ENCODE results near the gene SHROOM1.
"Not testable (repeated sequence)": the region's sequence is repeated elsewhere in the genome, so short reads cannot be mapped to it uniquely, and the experiment has no call there.

The SHROOM1 gene

GRCh38 chr5:132808448-132808847, 22.0 kb downstream of the SHROOM1 start:
- Histone ChIP-seq H3K9me3 (ENCODE audit: control insufficient read depth in 1 of 2, low read length in 2 of 2) (no peaks in the 10 kb centered on the region), H3K9ac (ENCODE audit: low read depth in 1 of 2, low read length in 2 of 2) (no peak overlapping the region), H3K4me3 (ENCODE audit: low read depth in 1 of 2, low read length in 2 of 2) (no peak overlapping the region), H3K4me1 (ENCODE audit: control insufficient read depth in 1 of 2, insufficient read depth in 2 of 2, low read length in 2 of 2) (peaks cover 13 to 26% of the 10 kb centered on the region in 2 donors), H3K36me3 (ENCODE audit: control insufficient read depth in 1 of 2, insufficient read depth in 2 of 2, low read length in 2 of 2) (no peaks in the 10 kb centered on the region), H3K27ac (ENCODE audit: low read depth, low read length) (no peak overlapping the region), H3K27me3 (ENCODE audit: control insufficient read depth in 1 of 2, insufficient read depth in 2 of 2, low read length in 2 of 2) (peaks cover 5 to 8% of the 10 kb centered on the region in 2 donors)

- Histone ChIP-seq H3K9ac (ENCODE audit: low read depth in 1 of 2, low read length in 2 of 2) (peak overlapping the region; percentile 35 to 51), H3K27me3 (ENCODE audit: control insufficient read depth in 1 of 2, insufficient read depth in 2 of 2, low read length in 2 of 2) (peaks cover 0 to 8% of the 10 kb centered on the region in 2 donors), H3K36me3 (ENCODE audit: control insufficient read depth in 1 of 2, insufficient read depth in 2 of 2, low read length in 2 of 2) (no peaks in the 10 kb centered on the region), H3K9me3 (ENCODE audit: control insufficient read depth in 1 of 2, low read length in 2 of 2) (no peaks in the 10 kb centered on the region), H3K27ac (ENCODE audit: low read depth, low read length) (peak overlapping the region; percentile 43), H3K4me1 (ENCODE audit: control insufficient read depth in 1 of 2, insufficient read depth in 2 of 2, low read length in 2 of 2) (peaks cover 13 to 19% of the 10 kb centered on the region in 2 donors), H3K4me3 (ENCODE audit: low read depth in 1 of 2, low read length in 2 of 2) (peak overlapping the region; percentile 38 to 50)
These were observed 23.1 kb downstream of the SHROOM1 start for GRCh38 chr5:132807163-132807838.

- Histone ChIP-seq H3K4me3 (ENCODE audit: low read depth in 1 of 2, low read length in 2 of 2) (peak overlapping the region; percentile 38 to 50), H3K9ac (ENCODE audit: low read depth in 1 of 2, low read length in 2 of 2) (peak overlapping the region; percentile 35 to 51), H3K4me1 (ENCODE audit: control insufficient read depth in 1 of 2, insufficient read depth in 2 of 2, low read length in 2 of 2) (peaks cover 13 to 17% of the 10 kb centered on the region in 2 donors), H3K27ac (ENCODE audit: low read depth, low read length) (peak overlapping the region; percentile 43)
- not testable (repeated sequence) for H3K27me3 ChIP-seq (ENCODE audit: control insufficient read depth in 1 of 2, insufficient read depth in 2 of 2, low read length in 2 of 2); H3K36me3 ChIP-seq (ENCODE audit: control insufficient read depth in 1 of 2, insufficient read depth in 2 of 2, low read length in 2 of 2); H3K9me3 ChIP-seq (ENCODE audit: control insufficient read depth in 1 of 2, low read length in 2 of 2)
These were observed 23.7 kb downstream of the SHROOM1 start for GRCh38 chr5:132806804-132807162.

GRCh38 chr5:132805872-132806271, 24.6 kb downstream of the SHROOM1 start:
- H3K9me3 ChIP-seq (ENCODE audit: control insufficient read depth in 1 of 2, low read length in 2 of 2); H3K27me3 ChIP-seq (ENCODE audit: control insufficient read depth in 1 of 2, insufficient read depth in 2 of 2, low read length in 2 of 2); H3K36me3 ChIP-seq (ENCODE audit: control insufficient read depth in 1 of 2, insufficient read depth in 2 of 2, low read length in 2 of 2); H3K4me3 ChIP-seq (ENCODE audit: low read depth in 1 of 2, low read length in 2 of 2); H3K27ac ChIP-seq (ENCODE audit: low read depth, low read length); H3K9ac ChIP-seq (ENCODE audit: low read depth in 1 of 2, low read length in 2 of 2): not testable (repeated sequence)
- peaks cover 13 to 17% of the 10 kb centered on the region in 2 donors for H3K4me1 ChIP-seq (ENCODE audit: control insufficient read depth in 1 of 2, insufficient read depth in 2 of 2, low read length in 2 of 2)

GRCh38 chr5:132804219-132804618, 26.2 kb downstream of the SHROOM1 start:
- H3K4me1 ChIP-seq (ENCODE audit: control insufficient read depth in 1 of 2, insufficient read depth in 2 of 2, low read length in 2 of 2): peaks cover 13% of the 10 kb centered on the region in 2 donors
- not testable (repeated sequence) for H3K27ac ChIP-seq (ENCODE audit: low read depth, low read length); H3K27me3 ChIP-seq (ENCODE audit: control insufficient read depth in 1 of 2, insufficient read depth in 2 of 2, low read length in 2 of 2)

GRCh38 chr5:132802685-132803066, 27.8 kb downstream of the SHROOM1 start:
- not testable (repeated sequence) for H3K9ac ChIP-seq (ENCODE audit: low read depth in 1 of 2, low read length in 2 of 2); H3K27ac ChIP-seq (ENCODE audit: low read depth, low read length); H3K27me3 ChIP-seq (ENCODE audit: control insufficient read depth in 1 of 2, insufficient read depth in 2 of 2, low read length in 2 of 2); H3K4me1 ChIP-seq (ENCODE audit: control insufficient read depth in 1 of 2, insufficient read depth in 2 of 2, low read length in 2 of 2); H3K36me3 ChIP-seq (ENCODE audit: control insufficient read depth in 1 of 2, insufficient read depth in 2 of 2, low read length in 2 of 2); H3K4me3 ChIP-seq (ENCODE audit: low read depth in 1 of 2, low read length in 2 of 2); H3K9me3 ChIP-seq (ENCODE audit: control insufficient read depth in 1 of 2, low read length in 2 of 2)

More at GRCh38 chr5:132804219-132804618, 26.2 kb downstream of the SHROOM1 start:
- H3K36me3 ChIP-seq (ENCODE audit: control insufficient read depth in 1 of 2, insufficient read depth in 2 of 2, low read length in 2 of 2); H3K9me3 ChIP-seq (ENCODE audit: control insufficient read depth in 1 of 2, low read length in 2 of 2); H3K4me3 ChIP-seq (ENCODE audit: low read depth in 1 of 2, low read length in 2 of 2); H3K9ac ChIP-seq (ENCODE audit: low read depth in 1 of 2, low read length in 2 of 2): not testable (repeated sequence)

DNA sequence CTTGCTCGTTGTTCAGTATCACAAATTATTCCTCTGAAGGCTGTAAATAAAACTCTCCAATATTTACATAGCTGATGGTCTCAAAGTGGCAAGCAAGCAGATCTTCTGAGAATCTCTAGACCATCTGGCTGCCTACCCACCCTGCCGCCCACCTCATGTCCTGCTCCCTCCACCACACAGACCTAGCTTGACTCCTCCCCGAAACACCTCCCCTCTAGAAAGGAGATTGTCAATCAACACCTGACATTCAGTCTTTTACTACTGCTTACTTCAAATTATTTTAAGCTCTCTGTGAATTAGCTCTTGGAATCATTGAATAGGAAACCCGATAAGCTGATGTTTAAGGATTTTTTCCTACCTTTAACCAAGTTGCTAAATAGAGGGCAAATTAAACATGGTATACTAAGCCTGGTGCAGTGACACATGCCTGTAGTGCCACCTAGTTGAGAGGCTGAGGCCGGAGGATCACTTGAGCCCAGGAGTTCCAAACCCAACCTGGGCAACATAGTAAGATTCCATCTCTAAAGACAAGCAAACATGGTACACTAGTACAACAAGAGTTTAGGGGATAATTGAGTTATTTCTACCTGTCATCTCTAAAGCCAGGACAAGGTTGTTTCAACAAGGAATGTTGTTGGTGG, 28.3 kb downstream of the SHROOM1 start:
- H3K36me3 ChIP-seq (ENCODE audit: control insufficient read depth in 1 of 2, insufficient read depth in 2 of 2, low read length in 2 of 2): no peaks in the 10 kb centered on the region
- no peaks in the 10 kb centered on the region for H3K27me3 ChIP-seq (ENCODE audit: control insufficient read depth in 1 of 2, insufficient read depth in 2 of 2, low read length in 2 of 2)
- H3K4me3 ChIP-seq (ENCODE audit: low read depth in 1 of 2, low read length in 2 of 2): no peak overlapping the region
- no peak overlapping the region for H3K27ac ChIP-seq (ENCODE audit: low read depth, low read length)
- no peaks in the 10 kb centered on the region for H3K4me1 ChIP-seq (ENCODE audit: control insufficient read depth in 1 of 2, insufficient read depth in 2 of 2, low read length in 2 of 2)
- no peak overlapping the region for H3K9ac ChIP-seq (ENCODE audit: low read depth in 1 of 2, low read length in 2 of 2)
- H3K9me3 ChIP-seq (ENCODE audit: control insufficient read depth in 1 of 2, low read length in 2 of 2): no peaks in the 10 kb centered on the region

DNA sequence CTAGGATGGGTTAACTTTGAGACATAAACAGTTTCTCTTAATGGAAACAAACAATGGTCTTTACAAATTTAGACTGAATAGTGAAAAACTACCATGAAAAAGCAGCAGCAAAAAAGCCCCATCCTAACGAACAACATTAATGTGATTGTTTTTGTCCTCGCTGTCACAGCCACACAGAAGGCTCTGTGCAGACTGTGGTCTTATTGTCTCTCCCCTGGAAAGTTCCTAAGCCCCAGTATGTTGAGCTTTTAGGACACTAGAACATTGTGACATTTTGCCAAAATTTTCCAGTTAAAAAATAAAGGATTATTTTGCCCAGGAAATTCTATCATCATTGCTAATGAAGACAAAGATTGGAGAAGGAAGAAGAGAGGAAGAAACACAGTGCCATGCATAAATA, 29.9 kb downstream of the SHROOM1 start:
- no peak overlapping the region for H3K9ac ChIP-seq (ENCODE audit: low read depth in 1 of 2, low read length in 2 of 2)
- no peak overlapping the region for H3K27ac ChIP-seq (ENCODE audit: low read depth, low read length)
- no peaks in the 10 kb centered on the region for H3K36me3 ChIP-seq (ENCODE audit: control insufficient read depth in 1 of 2, insufficient read depth in 2 of 2, low read length in 2 of 2)
- no peaks in the 10 kb centered on the region for H3K27me3 ChIP-seq (ENCODE audit: control insufficient read depth in 1 of 2, insufficient read depth in 2 of 2, low read length in 2 of 2)
- H3K4me1 ChIP-seq (ENCODE audit: control insufficient read depth in 1 of 2, insufficient read depth in 2 of 2, low read length in 2 of 2): no peaks in the 10 kb centered on the region
- H3K9me3 ChIP-seq (ENCODE audit: control insufficient read depth in 1 of 2, low read length in 2 of 2): no peaks in the 10 kb centered on the region
- H3K4me3 ChIP-seq (ENCODE audit: low read depth in 1 of 2, low read length in 2 of 2): no peak overlapping the region

DNA sequence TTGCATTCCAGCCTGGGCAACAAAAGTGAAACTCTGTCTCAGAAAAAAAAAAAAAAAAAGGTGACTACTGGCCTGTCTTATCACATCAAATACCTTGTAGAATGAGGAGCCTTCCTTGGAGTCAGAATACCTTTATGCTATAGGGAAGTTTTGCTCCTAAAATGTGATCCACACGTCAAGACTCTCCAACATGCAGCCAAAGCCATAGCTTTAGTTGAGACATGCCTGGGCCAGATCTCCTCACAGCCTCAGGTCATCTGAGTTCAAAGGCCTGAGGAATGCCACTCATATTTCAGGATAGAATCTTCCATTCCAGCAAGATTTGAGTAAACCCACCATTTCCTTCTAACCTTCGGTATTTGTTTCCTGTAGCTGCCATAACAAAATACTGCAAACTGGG, 31.1 kb downstream of the SHROOM1 start:
- no peaks in the 10 kb centered on the region for H3K27me3 ChIP-seq (ENCODE audit: control insufficient read depth in 1 of 2, insufficient read depth in 2 of 2, low read length in 2 of 2)
- no peak overlapping the region for H3K4me3 ChIP-seq (ENCODE audit: low read depth in 1 of 2, low read length in 2 of 2)
- no peak overlapping the region for H3K9ac ChIP-seq (ENCODE audit: low read depth in 1 of 2, low read length in 2 of 2)
- H3K36me3 ChIP-seq (ENCODE audit: control insufficient read depth in 1 of 2, insufficient read depth in 2 of 2, low read length in 2 of 2): no peaks in the 10 kb centered on the region
- no peak overlapping the region for H3K27ac ChIP-seq (ENCODE audit: low read depth, low read length)
- H3K4me1 ChIP-seq (ENCODE audit: control insufficient read depth in 1 of 2, insufficient read depth in 2 of 2, low read length in 2 of 2): no peaks in the 10 kb centered on the region
- H3K9me3 ChIP-seq (ENCODE audit: control insufficient read depth in 1 of 2, low read length in 2 of 2): no peaks in the 10 kb centered on the region

DNA sequence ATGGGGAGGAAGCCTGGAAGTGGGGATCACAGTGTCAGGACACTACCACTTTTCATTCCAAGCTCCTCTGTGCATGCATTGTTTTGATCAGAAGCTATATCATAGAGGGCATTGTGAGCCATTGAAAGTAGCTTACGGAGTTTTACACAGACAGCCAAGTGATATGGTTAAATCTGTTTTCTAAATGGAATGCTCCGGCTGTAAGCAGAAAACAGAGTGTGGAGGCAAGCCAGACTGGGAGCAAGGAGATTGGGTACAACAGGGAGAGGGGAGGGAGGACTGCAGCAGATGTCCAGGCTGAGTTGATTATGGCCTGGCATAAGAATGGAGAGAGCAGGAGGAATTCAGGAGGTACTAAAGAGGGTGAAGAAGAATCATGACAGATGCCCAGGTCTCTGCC, 32.8 kb downstream of the SHROOM1 start:
- no peak overlapping the region for H3K27ac ChIP-seq (ENCODE audit: low read depth, low read length)
- H3K9me3 ChIP-seq (ENCODE audit: control insufficient read depth in 1 of 2, low read length in 2 of 2): no peaks in the 10 kb centered on the region
- H3K4me3 ChIP-seq (ENCODE audit: low read depth in 1 of 2, low read length in 2 of 2): no peak overlapping the region
- no peaks in the 10 kb centered on the region for H3K36me3 ChIP-seq (ENCODE audit: control insufficient read depth in 1 of 2, insufficient read depth in 2 of 2, low read length in 2 of 2)
- H3K9ac ChIP-seq (ENCODE audit: low read depth in 1 of 2, low read length in 2 of 2): no peak overlapping the region
- H3K27me3 ChIP-seq (ENCODE audit: control insufficient read depth in 1 of 2, insufficient read depth in 2 of 2, low read length in 2 of 2): no peaks in the 10 kb centered on the region
- no peaks in the 10 kb centered on the region for H3K4me1 ChIP-seq (ENCODE audit: control insufficient read depth in 1 of 2, insufficient read depth in 2 of 2, low read length in 2 of 2)
